NOMO-1 (cell line): ENCODE data around the gene UPK3A.
"Not testable (repeated sequence)": the region's sequence is repeated elsewhere in the genome, so short reads cannot be mapped to it uniquely, and the experiment has no call there.

Experiments used
- DNase-seq, 2 experiments: peaks; one replicate each; lab custom pipeline; 2025; ENCODE audit not compliant: unreplicated experiment in 2 of 2; lab: John Stamatoyannopoulos, UW

The UPK3A gene

DNA sequence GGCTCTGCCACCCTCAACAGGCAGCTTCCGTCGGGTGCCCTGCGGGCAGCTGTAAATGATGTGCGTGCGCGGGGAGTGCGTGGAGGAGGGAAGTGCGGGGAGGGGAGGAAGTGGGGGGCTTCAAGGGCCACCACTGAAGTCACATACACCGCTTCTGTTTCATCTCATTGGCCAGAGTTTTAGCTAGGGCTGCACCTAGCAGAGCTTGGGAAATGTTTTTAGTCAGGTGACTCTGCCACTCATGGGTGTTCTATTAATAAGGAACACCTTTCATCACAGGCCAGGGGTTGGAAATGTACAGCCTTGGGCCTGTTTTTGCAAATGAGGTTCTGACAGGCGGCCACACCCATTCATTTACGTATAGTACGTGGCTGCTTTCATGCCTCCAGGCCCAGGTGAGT lies 39.6 kb downstream of the UPK3A start:
- no peak for DNase-seq

DNA sequence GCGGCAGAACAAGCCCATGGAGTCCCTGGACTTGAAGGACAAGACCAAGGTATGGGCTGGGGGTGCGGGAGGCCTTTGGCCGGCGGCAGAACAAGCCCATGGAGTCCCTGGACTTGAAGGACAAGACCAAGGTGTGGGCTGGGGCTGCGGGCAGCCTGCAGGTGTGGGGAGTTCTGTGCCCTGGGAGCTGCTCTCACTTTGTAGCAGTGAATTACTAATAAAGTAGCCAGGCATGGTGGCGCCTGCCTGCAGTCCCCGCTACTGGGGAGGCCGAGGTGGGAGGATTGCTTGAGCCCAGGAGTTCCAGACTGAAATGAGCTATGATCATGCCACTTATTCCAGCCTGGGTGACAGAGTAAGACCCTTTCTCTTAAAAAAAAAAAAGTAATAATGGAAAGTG lies 43.5 kb downstream of the UPK3A start:
- DNase-seq: not testable (repeated sequence)

GRCh38 chr22:45328822-45329529 lies 44.2 kb downstream of the UPK3A start:
- no peak for DNase-seq

DNA sequence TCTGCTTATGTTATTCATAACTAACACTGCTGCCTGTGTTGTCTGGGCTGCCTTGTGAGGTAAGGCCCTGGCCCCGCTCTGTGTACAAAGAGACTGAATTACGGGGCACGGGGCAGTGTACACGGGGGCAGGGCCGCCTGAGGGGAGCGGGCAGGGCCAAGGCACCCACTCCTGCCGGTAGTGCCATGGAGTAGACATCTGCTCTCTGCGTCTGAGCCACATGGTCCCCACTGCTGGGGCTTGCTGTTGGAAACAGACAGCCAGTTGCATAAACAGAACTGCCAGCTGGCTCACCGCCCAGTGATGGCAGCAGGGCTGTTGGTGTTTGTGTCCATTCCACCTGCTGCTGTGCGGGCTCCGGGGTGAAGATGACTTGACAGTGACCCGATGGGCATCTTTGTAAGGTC lies 44.8 kb downstream of the UPK3A start:
- no peak for DNase-seq

DNA sequence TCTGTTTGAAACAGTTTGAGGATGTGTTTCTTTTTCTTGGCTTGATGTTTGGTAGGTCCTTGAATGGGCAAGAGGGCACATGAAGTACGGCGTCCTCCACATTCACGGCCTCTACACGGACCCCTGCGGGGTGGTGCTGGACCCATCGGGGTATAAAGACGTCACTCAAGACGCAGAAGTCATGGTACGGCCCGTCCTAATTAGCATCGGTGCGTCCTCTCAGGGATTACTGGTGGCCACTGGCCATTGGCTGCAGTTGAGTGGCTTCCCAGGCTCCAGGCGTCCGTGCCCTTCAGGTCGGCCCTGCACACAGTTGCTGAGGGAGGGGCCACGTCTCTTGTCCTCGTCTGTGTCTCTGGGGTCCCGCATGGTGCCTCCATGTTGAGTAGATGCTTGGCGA lies 45.8 kb downstream of the UPK3A start:
- DNase-seq: no peak

DNA sequence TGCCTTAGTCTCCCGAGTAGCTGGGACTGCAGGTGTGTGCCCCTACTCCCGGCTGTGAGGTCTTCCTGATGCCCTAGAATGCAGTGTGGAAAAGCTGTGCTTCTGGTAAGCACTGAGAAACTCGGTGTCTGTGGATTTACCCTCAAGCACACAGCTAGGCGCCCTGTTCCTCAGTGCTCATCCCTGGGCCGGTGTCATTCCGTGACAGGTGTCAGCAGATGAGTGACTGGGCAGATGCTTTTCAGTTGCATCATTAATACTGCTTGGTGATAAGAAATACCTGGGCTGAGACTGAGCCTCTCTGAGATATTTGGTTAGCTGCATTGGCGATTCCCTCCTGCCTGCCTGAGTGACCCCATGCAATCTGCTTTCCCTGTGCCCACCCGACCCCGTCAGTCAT lies 46.7 kb downstream of the UPK3A start:
- DNase-seq: no peak

DNA sequence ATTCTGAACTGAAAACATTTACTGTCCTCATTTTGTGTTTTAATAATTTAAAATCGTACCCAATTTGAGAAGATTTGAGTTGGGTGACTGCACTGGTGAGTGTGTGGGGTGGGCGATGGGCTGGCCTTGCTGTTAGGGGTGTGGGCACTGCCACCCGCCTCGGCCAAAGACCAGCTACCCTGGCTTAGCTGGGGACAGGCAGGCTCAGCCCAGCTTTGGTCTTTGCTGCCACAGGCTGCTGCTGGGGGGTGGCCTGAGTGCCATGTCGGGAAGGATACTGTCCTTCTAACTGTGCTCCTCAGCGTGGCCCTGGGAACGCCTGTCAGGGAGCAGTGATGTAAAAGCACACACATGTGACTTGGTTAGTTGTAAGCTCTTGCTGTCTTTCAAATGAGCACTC lies 47.3 kb downstream of the UPK3A start:
- no peak for DNase-seq

GRCh38 chr22:45334068-45334467 lies 49.3 kb downstream of the UPK3A start:
- DNase-seq: no peak

DNA sequence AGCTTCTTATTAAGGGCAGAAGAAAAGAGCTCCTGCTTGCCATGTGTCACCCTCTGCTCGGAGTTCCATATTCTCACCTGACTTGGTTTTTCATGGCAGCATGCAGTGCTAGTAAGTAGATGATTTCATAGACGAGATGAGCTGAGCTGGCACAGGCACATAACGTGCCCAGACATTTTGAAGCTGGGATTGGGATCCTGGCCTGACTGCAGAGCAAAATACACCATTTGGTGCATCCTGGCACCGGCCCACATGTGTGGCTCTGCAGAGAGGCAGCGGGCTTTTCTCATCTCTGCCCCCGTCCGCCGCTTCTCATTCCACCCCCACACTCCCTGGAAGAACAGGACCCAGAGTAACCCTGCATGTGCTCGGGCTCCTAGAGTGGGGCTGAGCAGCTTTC lies 49.8 kb downstream of the UPK3A start:
- DNase-seq: no peak

- no peak for DNase-seq
Observed at GRCh38 chr22:45335021-45335818, 50.5 kb downstream of the UPK3A start.

GRCh38 chr22:45335854-45336522 lies 51.2 kb downstream of the UPK3A start:
- no peak for DNase-seq

DNA sequence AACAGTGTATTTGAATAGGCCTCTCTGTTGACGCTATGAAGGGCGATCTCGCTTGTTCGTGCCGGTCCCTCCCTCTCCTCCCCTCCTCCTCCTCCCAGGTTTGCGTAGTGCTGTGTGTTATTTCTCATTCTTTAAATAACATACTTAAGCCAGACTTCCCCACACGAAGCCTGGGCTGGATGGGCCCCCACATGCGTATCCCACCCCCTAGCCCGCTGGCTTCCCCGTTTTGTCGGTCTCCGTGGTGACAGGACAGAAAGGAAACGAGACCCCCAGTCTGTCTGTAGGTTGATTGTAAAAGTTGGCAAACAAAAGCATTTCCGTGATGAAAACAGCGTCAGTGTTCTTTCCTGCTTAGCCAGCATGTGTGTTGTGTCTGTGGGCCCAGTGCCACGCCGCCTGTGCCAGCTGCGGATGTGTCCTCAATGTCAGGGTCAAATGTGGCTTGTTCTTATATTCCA lies 52.3 kb downstream of the UPK3A start:
- DNase-seq: no peak

GRCh38 chr22:45337536-45337935 lies 52.8 kb downstream of the UPK3A start:
- no peak for DNase-seq

- DNase-seq: no peak
Observed at GRCh38 chr22:45338795-45339194, 54.0 kb downstream of the UPK3A start.

DNA sequence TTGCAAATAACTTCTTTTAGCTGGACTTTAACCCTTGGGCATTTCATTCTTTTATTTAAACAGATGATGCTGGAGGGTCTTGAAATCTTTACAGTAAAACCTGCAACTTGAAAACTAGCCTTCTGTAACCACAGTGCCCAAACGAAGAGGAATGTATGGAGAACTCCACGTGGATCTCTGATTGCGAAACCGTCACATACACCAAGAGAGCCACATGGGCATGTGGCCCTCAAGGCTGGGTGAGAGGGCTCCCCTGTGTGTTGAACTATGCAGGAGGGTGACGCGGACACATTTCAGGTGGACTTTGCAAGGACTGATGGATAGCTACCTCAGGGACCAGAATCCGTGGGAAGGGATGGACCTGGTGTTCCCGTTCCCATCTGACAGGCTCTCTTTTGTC lies 55.6 kb downstream of the UPK3A start:
- no peak for DNase-seq

DNA sequence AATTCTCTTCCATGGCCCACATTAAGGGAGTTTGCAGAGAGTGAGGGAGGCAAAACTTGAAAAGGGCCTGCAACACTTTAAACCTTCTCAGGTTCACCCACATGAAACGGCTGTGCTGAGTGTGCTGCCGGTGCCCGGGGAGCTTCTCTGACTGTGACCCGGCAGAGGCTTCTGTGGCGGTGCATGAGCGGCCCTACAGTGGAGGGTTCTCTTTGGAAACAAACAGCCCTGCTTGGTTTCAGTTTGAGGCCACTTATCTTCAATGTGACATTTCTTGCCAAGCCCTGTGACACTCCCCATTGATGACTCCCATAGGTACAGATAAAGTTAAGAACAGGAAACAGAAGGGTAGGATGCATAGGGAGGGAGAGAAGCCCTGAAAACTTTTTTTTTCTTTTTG lies 56.7 kb downstream of the UPK3A start:
- no peak for DNase-seq

DNA sequence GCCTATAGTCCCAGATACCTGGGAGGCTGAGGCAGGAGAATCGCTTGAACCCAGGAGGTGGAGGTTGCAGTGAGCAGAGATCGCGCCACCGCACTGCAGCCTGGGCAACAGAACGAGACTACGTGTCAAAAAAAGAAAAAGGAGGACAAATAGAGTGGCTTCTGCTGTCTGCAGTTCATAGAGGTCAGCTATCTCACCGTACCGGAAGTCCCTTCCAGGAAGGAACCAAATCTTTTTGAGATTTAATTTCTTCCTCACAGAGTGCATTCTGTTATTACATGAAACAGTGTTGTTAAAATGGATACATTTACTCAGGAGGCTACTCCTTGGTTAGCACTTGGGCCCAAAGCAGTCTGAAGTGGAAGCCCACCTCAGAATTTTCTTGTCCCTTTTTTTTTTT lies 58.4 kb downstream of the UPK3A start:
- no peak for DNase-seq

DNA sequence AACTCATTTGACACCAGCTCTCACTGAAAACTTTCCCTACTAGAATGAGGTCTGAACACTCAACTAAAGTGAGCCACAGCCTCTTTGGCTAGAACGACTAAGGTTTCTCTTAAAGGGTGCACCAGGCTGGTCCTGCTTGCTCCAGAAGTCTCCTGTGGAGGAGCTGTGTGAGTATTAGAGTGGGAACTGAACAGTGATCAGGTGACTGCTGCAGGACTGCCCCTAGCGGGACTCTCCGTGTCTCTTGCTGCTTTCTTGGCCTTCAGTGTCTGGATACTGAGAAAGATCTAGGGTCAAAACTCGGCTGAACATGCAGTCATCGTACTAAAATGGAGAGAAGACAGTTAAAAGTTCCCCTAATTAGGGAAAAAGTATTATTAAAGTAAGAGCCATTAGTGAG lies 59.6 kb downstream of the UPK3A start:
- no peak for DNase-seq
